SK-N-SH treated with all-trans-retinoic acid at 6 μM for 48 hours (cell line): Measurements from ENCODE around the gene PMFBP1.

ENCODE experiments used
- ARNTL ChIP-seq: fragments of 450-650 bp; formaldehyde crosslinking; IDR thresholded peaks from 2 replicates; pipeline ENCODE4 v1.5.0; 2020; ENCODE audit warnings: low read depth, mild to moderate bottlenecking, moderate library complexity, borderline replicate concordance
- ISL1 ChIP-seq: fragments of 250-450 bp; sonication (Bioruptor Pico); IDR thresholded peaks from 2 replicates; pipeline ENCODE4 v2.1.2; 2022; ENCODE audit warnings: mild to moderate bottlenecking, moderate library complexity
- PPARA ChIP-seq: fragments of 250-450 bp; sonication (Bioruptor Pico); IDR thresholded peaks from 2 replicates; pipeline ENCODE4 v1.5.0; 2020; ENCODE audit warnings: mild to moderate bottlenecking, borderline replicate concordance
- RARB ChIP-seq: fragments of 250-450 bp; sonication (Bioruptor Pico); IDR thresholded peaks from 2 replicates; pipeline ENCODE4 v1.8.0; 2021; ENCODE audit warnings: mild to moderate bottlenecking, moderate library complexity
- TF ChIP-seq, protein P1 (sequence below): fragments of 250-450 bp; sonication (Bioruptor Pico); IDR thresholded peaks from 2 replicates; pipeline ENCODE4 v1.5.1; 2020; ENCODE audit warnings: low read depth, mild to moderate bottlenecking, moderate library complexity
- TF ChIP-seq, protein P2 (sequence below): fragments of 250-450 bp; sonication (Bioruptor Pico); IDR thresholded peaks from 2 replicates; pipeline ENCODE4 v1.8.0; 2020; ENCODE audit warnings: mild to moderate bottlenecking, moderate library complexity, borderline replicate concordance

DNA sequence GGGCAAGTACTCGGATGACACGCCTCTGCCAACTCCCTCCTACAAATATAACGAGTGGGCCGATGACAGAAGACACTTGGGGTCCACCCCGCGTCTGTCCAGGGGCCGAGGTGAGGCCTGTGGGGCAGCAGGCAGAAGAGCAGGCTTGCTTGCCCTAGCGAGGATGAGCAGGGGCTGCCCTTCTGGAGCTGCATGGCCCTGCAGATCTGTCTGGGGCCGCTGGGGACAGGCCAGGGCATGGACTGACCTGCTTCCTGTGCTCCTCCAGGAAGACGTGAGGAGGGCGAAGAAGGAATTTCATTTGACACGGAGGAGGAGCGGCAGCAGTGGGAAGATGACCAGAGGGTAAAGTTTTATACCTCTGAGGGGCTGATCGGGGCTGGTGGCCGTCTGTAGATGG, 73.0 kb downstream of the PMFBP1 start:
- TF ChIP-seq PPARA (CRISPR knock-in tag) = no peak
- TF ChIP-seq, protein P1, sequence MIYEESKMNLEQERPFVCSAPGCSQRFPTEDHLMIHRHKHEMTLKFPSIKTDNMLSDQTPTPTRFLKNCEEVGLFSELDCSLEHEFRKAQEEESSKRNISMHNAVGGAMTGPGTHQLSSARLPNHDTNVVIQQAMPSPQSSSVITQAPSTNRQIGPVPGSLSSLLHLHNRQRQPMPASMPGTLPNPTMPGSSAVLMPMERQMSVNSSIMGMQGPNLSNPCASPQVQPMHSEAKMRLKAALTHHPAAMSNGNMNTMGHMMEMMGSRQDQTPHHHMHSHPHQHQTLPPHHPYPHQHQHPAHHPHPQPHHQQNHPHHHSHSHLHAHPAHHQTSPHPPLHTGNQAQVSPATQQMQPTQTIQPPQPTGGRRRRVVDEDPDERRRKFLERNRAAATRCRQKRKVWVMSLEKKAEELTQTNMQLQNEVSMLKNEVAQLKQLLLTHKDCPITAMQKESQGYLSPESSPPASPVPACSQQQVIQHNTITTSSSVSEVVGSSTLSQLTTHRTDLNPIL (CRISPR knock-in tag) = no peak
- no peak for TF ChIP-seq ARNTL
- TF ChIP-seq, protein P2, sequence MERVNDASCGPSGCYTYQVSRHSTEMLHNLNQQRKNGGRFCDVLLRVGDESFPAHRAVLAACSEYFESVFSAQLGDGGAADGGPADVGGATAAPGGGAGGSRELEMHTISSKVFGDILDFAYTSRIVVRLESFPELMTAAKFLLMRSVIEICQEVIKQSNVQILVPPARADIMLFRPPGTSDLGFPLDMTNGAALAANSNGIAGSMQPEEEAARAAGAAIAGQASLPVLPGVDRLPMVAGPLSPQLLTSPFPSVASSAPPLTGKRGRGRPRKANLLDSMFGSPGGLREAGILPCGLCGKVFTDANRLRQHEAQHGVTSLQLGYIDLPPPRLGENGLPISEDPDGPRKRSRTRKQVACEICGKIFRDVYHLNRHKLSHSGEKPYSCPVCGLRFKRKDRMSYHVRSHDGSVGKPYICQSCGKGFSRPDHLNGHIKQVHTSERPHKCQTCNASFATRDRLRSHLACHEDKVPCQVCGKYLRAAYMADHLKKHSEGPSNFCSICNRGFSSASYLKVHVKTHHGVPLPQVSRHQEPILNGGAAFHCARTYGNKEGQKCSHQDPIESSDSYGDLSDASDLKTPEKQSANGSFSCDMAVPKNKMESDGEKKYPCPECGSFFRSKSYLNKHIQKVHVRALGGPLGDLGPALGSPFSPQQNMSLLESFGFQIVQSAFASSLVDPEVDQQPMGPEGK (CRISPR knock-in tag) = no peak
- TF ChIP-seq RARB = no peak
- no peak for TF ChIP-seq ISL1 (CRISPR knock-in tag)
